NB4 (cell line): ENCODE results near the gene RBPJ.

Experiments
- DNase-seq: peaks from one replicate; pipeline ENCODE4 v3.0.0; 2010; ENCODE audit warnings: low read depth
- H3K4me3 ChIP-seq: one replicate; pipeline ENCODE4 v1.5.1; 2011; ENCODE audit warnings: mild to moderate bottlenecking, low read depth, low read length, moderate library complexity
- CTCF ChIP-seq: IDR thresholded peaks from one replicate; pipeline ENCODE4 v1.5.1; 2012; ENCODE audit warnings: low read depth, low read length
- MAX ChIP-seq: IDR thresholded peaks from 2 replicates; pipeline ENCODE4 v1.6.1; 2011; ENCODE audit warnings: low read depth, low read length
- MYC ChIP-seq: IDR thresholded peaks from 2 replicates; pipeline ENCODE4 v1.6.1; 2011; ENCODE audit warnings: low read depth, low read length
- POLR2A ChIP-seq: IDR thresholded peaks from 2 replicates; pipeline ENCODE4 v1.6.1; 2011; ENCODE audit warnings: mild to moderate bottlenecking; ENCODE audit not compliant: insufficient read length; ENCODE audit errors: extremely low read depth

The RBPJ gene

DNA sequence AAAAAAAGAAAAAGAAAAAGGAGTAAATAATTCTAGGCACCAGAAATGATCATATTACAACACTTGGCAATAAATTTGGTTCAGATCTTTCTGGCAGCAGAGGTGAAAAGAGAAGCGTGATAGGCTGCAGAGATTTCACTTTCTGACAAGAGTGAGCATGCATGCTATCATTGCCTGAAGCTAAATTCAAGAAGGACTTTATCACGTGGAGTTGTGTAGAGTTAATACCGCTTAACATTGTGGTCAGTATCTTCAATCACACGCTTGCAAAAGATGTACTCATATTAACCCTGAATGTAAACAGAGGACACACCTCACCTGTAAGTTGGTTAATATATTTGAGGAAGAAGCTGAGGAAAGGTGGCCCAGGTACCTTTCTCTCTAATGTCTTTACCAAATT is 31.4 kb upstream of the RBPJ start:
- no peak overlapping the region for H3K4me3 ChIP-seq
- no peak for DNase-seq
- no peak for TF ChIP-seq MYC
- no peak for TF ChIP-seq POLR2A
- no peak for TF ChIP-seq CTCF
- TF ChIP-seq MAX = no peak

DNA sequence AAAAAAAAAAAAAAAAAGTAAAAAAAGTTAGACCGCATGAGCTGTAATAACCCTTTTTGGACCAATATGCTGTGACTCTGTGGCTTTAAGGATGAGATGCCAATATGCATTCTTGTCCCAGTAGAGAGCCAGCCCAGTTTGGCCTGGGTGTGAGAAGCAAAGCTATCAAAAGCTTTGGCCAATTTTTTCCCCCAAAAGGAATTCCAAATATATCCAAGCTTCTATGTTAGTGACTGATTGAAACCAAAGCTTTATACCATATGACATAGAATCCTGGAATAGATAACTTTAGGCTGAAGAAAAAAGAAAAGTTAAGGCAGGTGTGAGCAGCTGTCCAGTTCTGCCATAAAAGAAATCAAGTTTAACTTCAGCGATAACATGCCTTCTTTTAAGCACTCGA is 30.5 kb upstream of the RBPJ start:
- H3K4me3 ChIP-seq = no peak overlapping the region
- TF ChIP-seq MAX = no peak
- TF ChIP-seq POLR2A = no peak
- TF ChIP-seq CTCF = no peak
- no peak for TF ChIP-seq MYC
- DNase-seq = no peak

GRCh38 chr4:26294904-26295303 is 25.9 kb upstream of the RBPJ start:
- H3K4me3 ChIP-seq = no peak overlapping the region
- TF ChIP-seq POLR2A = no peak
- no peak for TF ChIP-seq MYC
- no peak for TF ChIP-seq CTCF
- no peak for TF ChIP-seq MAX
- DNase-seq = no peak

GRCh38 chr4:26296021-26296420 is 24.8 kb upstream of the RBPJ start:
- no peak for DNase-seq
- no peak for TF ChIP-seq POLR2A
- TF ChIP-seq CTCF = no peak
- TF ChIP-seq MAX = no peak
- TF ChIP-seq MYC = no peak
- no peak overlapping the region for H3K4me3 ChIP-seq

- TF ChIP-seq MAX (no peak), CTCF (no peak), POLR2A (no peak), MYC (no peak)
Measured at GRCh38 chr4:26296514-26296913, 24.3 kb upstream of the RBPJ start.

DNA sequence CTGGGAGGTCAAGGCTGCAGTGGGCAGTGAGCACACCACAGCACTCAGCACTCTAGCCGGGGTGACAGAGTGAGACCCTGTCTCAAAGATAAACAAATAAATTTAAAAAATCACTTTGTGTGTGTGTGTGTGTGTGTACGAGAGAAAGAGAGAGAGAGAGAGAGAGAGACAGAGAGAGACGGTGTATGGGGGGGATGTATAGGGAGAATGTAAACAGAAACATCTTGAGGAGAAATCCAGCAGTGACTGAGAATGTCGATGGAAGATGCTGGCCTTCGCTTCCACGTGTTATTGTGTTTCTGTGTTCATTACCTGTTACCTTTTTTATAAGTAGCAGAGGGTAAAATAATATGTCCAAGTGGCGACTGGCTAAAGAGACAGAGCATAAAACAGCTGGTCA is 23.6 kb upstream of the RBPJ start:
- no peak for DNase-seq
- no peak overlapping the region for H3K4me3 ChIP-seq
- TF ChIP-seq CTCF = no peak
- TF ChIP-seq POLR2A = no peak
- no peak for TF ChIP-seq MAX
- no peak for TF ChIP-seq MYC

More at GRCh38 chr4:26296514-26296913, 24.3 kb upstream of the RBPJ start:
- no peak for DNase-seq
- no peak overlapping the region for H3K4me3 ChIP-seq
